GM18511 (cell line): Measurements from ENCODE around the gene SIAH1.
"Not testable (repeated sequence)": the region's sequence is repeated elsewhere in the genome, so short reads cannot be mapped to it uniquely, and the experiment has no call there.

ENCODE experiments used
- ATAC-seq: cut with Tn5 transposase; IDR thresholded peaks from one replicate; pipeline ENCODE4 v1.9.1; 2021; ENCODE audit warnings: mild to moderate bottlenecking, moderate library complexity; ENCODE audit not compliant: unreplicated experiment

SIAH1 gene

DNA sequence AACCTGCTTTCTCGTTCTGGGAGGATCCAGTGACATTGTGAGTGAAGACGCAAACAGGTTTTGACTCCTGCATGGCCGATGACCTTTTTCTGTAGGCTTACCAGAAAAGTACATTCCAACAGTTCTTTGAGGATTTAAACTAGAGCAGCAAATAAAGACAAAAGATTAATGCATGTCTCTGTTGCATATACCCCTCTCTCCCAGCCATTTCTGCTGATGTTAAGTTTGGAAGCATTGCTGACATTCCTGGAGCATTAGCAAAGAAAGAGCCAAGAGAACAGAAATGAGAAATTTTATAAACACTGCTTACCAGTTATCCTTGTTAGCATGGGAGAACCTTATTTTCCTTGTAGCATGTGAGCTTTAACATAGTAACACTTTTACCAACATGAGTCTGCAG is 49.3 kb downstream of the SIAH1 start:
- no peak for ATAC-seq

DNA sequence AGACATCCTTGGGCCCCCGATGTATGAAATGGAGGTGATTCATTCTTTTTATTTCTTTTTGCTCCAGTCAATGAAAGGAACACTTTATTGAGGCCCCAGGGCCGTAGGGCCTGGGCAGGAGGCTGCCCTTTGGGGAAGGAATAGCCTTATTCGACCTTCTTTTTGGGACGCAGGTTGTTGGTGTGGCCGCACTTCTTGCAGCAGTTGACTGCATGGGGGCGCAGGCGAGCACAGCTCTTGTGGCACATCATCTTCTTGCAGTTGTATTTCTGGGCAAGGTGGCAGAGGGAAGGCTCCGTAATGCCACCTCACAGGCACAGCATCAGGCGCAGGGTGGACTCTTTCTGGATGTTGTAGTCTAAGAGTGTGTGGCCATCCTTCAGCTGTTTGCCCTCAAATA is 50.9 kb downstream of the SIAH1 start:
- ATAC-seq: no peak

DNA sequence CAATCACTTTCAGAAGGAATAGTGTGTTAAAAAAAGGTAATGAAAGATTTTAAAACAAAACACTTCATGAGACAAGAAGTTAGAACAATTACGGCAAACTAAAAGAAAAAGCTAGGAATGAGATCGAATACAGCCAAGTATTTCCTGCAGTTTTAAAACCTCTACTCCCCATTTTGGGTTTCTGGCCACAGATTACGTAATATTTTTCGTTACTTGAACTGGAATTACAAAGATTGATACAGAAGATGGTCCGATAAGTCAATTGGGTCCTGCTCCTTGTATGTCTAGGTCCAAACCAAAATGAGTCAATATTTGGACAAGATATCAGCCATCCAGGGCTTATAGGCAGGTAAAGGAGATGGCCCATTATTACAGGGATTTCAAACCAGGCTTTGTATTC is 52.2 kb downstream of the SIAH1 start:
- ATAC-seq: no peak

DNA sequence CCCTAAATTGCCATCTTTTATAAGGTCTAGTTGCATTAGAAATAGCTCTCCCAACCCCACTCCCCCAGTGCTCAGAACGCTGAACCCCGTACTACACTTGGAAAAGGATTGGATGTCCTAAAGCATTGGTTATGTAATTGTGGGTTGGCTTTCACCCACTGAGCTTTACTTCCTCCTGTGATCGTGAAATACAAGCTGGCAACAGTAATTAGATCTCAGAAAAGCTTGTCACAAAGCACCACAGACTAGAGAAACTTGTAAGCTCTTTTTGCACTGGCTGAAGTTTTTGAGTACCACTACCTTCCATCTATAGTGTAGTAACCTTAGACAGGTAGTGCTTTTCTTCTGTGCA is 54.4 kb downstream of the SIAH1 start:
- ATAC-seq: no peak

DNA sequence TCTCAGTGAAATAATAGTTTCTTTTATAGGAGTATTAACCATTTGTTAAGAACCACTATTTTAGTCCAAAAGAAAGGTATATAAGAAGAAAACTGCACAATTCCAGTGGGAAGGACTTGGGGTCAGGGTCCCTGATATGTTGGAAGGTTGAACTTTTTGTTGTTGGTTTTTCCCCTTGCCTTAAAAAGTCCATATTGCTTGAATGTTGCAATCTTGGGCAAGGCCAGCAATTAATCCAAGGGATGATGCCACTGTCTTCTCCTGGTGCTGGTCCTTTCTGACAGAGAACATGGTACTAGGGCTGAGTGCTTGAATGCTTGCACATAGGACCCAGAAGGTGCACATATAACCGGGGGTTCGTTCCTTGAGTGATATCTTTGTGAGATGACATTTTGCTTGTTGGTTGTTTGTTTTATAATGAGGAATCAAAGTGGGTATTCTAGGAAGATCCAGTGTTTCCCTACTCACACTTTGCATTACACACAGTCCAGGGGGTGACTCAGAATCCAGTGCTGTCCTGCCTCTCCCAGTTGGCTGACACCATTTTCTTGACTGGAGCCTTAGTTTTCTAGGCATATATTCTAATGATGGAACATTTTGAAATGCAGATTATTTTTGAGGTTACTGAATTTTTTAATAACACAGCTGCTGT is 54.9 kb downstream of the SIAH1 start:
- ATAC-seq: no peak

DNA sequence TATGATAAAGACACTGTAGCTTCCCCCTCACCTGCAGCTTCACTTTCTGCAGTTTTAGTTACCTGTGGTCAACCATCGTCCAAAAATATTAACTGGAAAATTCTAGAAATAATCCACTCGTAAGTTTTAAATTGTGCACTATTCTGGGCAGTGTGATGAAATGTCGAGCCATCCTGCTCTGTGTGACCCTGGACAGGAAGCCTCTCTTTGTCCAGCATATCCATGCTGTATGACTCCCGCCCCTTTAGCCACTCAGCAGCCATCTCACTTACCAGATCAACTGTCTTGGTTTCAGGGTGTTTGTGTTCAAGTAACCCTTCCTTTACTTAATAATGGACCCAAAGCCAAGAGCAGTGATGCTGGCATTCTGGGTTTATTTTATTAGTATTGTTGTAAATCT is 56.1 kb downstream of the SIAH1 start:
- no peak for ATAC-seq

DNA sequence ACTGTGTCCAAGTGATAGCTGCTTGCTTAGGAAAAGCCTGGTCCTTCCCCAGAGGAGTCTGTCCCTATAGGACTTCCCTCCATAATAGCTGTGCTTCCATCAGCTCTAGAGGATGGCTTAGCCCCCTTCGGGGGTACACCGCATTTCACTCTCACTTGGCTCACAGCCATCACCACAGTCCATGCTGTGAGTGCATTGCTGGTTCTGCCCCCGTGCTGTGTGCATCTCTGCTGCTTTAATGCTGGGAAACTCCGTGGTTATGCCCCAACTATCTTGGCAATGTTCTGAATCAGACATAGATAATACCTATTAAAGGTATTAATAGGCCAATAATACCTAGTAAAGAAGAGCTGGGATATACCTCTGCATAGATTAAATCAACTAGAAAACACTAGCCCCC is 58.3 kb downstream of the SIAH1 start:
- no peak for ATAC-seq

DNA sequence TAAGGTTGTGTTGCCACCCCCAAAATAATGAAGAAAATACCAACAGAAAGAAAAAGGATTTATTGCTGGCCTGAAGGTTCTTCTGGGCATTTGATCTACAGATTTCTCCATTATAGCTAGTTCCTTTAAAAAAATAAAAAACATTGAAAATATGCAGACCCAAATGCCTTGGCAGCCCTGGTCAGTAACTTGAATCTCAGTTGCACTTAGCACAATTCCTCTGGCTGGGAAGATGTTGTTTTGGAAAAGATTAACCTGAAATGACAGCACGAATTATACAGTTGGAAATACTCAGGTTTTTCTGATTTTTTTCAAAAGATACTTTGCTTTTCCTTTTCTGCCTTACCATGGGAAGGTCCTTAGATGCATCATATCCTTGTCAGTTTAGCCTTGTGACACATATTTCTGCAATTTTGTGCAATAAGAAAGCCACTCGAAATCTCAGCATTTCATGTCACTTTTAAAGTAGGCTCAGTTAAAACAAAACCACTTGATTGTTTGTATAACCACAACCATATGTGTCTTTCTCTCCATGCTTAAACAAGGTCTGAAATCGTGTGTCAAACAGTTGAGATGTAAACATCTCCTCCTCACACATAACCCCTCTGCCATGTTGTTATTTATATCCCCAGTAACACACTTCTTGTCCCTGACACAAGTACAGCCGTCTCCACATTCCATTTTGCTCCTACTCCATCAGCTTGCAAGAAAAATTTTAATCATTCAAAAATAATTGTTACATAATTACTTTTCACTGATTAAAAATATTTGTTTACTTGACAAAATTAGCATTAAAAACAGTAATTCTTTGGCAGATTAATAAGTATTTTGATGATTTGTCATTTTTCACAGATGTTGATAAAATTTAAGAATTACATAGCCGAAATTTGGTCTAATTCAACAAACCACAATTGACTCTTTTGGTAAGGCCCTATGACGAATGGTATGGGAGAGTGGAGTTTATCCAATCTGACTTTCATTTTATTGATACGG is 61.1 kb downstream of the SIAH1 start:
- ATAC-seq: no peak

DNA sequence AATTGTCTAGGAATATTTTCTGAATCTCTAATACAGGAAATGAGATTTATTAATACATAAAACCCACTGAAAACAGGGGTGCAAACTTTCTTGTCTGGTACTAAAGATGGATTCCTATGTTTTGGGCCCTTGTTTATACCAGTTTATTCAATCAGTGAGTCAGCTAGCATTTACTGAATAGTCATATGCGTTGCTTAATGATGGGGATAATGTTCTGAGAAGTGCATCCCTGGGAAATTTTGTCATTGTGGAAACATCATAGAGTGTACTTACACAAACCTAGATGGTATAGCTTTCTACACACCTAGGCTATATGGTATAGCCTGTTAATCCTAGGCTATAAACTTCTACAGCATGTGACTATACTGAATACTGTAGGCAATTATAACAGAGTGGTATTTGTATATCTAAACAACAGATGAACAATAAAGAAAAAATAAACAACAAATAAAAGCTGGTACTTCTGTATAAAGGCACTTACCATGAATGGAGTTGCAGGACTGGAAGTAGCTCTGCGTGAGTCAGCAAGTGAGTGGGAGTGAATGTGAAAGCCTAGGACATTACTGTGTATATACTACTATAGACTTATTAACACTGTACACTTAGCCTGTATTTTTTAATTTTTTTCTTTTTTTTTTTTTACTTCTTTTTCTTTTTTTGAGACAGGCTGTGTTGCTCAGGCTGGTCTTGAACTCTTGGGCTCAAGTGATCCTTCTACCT is 63.7 kb downstream of the SIAH1 start:
- no peak for ATAC-seq

DNA sequence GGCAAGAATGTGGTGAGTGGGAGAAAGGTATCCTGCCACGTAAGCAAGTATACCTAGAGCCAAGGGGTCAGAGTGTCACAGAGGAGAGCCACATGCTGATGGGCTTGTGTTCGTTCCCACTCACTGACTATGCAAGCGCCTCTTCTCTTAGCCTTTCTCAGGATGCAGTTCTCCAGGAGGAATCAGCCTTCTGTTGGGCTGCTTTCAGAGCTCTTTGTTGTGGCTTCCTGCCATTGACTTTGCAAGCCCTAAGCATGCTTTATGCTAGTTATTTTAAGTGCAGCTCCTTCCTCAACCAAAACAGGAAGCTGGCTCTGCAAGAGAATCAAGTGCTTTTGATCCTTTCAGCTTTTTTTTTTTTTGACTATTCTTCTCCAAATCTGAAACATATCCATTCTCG is 66.6 kb downstream of the SIAH1 start:
- ATAC-seq: no peak

DNA sequence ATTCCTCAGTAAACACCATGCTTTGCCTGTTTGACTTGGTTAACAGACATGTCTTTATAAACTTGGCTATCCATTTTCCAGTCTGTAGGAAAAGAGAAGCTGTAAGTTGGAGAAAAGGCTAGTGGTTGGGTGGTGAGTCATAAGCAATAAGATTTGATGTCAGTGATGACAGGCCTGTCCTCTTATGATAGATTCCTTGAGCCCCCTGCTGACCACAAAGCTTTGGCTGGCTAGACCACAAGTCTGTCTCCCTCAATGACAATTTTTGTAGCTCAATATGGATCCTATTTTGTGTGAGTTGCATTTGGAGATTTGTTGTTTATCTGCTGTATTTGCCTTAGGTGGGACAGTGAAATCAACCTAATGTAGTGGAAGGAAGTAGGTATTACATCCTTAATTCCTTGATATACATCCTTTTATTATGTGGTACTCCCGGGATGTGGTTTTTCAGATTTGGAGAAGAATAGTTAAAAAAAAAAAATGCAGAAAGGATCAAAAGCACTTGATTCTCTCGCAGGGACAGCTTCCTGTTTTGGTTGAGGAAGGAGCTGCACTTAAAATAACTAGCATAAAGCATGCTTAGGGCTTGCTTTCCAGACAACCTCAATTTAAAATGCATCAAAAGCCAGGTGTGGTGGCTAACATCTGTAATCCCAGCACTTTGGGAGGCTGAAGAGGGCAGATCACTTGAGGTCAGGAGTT is 67.4 kb downstream of the SIAH1 start:
- ATAC-seq: no peak

DNA sequence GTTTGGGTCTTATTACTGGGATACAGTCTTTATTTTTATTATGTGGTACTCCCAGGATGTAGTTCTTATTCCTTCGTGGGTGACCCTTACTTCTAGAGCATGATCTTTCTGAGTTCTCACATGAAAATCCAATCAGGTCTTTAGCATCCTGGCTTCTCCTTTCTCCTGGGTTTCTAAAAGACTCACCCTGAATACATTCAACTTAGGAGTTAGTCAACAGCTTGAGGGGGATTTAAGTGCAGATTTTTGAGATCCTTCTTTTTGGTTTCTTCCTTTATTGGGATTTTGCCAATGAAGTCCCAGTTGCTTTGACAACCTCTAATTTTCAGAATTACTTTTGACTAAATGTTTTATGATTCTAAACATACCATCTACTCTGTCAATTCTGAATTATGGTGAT is 68.2 kb downstream of the SIAH1 start:
- no peak for ATAC-seq

DNA sequence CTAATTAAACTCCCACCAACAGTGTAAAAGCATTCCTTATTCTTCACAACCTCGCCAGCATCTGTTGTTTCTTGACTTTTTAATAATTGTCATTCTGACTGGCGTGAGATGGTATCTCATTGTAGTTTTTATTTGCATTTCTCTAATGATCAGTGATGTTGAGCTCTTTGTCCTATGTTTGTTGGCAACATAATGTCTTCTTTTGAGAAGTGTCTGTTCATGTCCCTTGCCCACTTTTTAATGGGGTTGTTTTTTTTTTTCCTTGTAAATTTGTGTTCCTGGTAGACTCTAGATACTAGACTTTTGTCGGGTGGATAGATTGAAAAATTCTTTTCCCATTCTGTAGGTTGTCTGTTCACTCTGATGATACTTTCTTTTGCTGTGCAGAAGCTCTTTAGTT is 71.3 kb downstream of the SIAH1 start:
- not testable (repeated sequence) for ATAC-seq

DNA sequence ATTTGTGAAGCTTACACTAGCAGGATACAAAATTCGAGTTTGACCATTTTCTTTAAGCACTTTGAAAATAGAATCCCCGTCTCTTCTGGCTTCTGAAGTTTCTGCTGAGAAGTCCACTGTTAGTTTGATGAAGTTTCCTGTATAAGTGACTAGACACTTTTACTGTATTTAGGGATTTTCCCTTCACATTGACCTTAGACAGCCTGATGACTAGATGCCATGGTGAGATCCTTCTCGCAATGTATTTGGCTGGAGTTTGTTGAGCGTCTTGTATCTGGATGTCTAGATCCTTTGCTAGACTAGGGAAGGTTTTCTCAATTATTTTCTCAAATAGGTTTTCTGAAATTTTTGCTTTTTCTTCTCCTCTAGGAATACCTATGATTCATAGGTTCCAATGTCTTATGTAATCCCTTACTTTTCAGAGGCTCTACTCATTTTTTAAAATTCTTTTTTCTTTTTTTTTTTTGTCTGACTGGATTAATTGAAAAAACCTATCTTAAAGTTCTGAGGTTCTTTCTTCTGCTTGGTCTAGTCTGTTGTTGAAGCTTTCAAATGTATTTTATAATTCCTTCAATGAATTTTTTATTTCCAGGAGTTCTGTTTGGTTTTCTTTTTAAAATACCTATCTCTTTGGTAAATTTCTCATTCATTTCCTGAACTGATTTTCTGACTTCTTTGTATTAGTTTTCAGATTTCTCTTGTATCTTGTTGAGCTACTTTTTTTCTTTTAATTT is 74.1 kb downstream of the SIAH1 start:
- no peak for ATAC-seq
